SU-DHL-6 (cell line): ENCODE data around the gene KLHDC2.
"Not testable (repeated sequence)": the region's sequence is repeated elsewhere in the genome, so short reads cannot be mapped to it uniquely, and the experiment has no call there.

ENCODE experiments used
- H2AFZ ChIP-seq: fragments of 200-600 bp; sonication (generic); 2 replicates; pipeline ENCODE4 v1.6.1; 2014; ENCODE audit warnings: low read depth, mild to moderate bottlenecking, moderate library complexity, mixed read lengths, antibody characterized with exemption, low read length; ENCODE audit not compliant: severe bottlenecking
- H3F3A ChIP-seq: fragments of 200-600 bp; shearing (Covaris generic); 2 replicates; pipeline ENCODE4 v1.6.0; 2016; ENCODE audit warnings: antibody characterized with exemption, mild to moderate bottlenecking; ENCODE audit not compliant: insufficient read depth
- H3K27ac ChIP-seq: fragments of 200-600 bp; sonication (generic); 2 replicates; pipeline ENCODE4 v1.5.1; 2016; ENCODE audit warnings: low read depth, mild to moderate bottlenecking, low read length, moderate library complexity, mixed read lengths
- H3K27me3 ChIP-seq: fragments of 200-600 bp; sonication (generic), shearing (Covaris generic); 2 replicates; pipeline ENCODE4 v1.6.0; 2014; ENCODE audit warnings: mild to moderate bottlenecking, low read length
- H3K36me3 ChIP-seq: fragments of 200-600 bp; sonication (generic); 2 replicates; pipeline ENCODE4 v1.6.1; 2014; ENCODE audit warnings: mild to moderate bottlenecking, low read length, mixed read lengths
- H3K4me2 ChIP-seq: fragments of 300-600, 200-600 bp; shearing (Covaris generic), sonication (generic); 2 replicates; pipeline ENCODE4 v1.6.0; 2014; ENCODE audit warnings: low read length, low read depth, mild to moderate bottlenecking; ENCODE audit not compliant: poor library complexity, severe bottlenecking
- H3K4me3 ChIP-seq: fragments of 200-600 bp; sonication (generic); 2 replicates; pipeline ENCODE4 v1.5.1; 2014; ENCODE audit warnings: antibody characterized with exemption, low read length, mild to moderate bottlenecking, mixed read lengths; ENCODE audit not compliant: insufficient read depth, poor library complexity, severe bottlenecking
- H3K79me2 ChIP-seq: fragments of 200-600 bp; sonication (generic); 2 replicates; pipeline ENCODE4 v1.6.1; 2014; ENCODE audit warnings: mild to moderate bottlenecking, low read length, moderate library complexity; ENCODE audit not compliant: insufficient read depth
- H3K9ac ChIP-seq: fragments of 200-600 bp; sonication (generic); 2 replicates; pipeline ENCODE4 v1.7.0; 2014; ENCODE audit warnings: mild to moderate bottlenecking, low read length
- H3K9me2 ChIP-seq: fragments of 200-600 bp; sonication (generic); replicated peaks from 2 replicates; pipeline ENCODE4 v1.6.1; 2014; ENCODE audit warnings: low read length; ENCODE audit not compliant: insufficient read depth
- H3K9me3 ChIP-seq: fragments of 200-600 bp; sonication (generic); 2 replicates; pipeline ENCODE4 v1.6.1; 2014; ENCODE audit warnings: low read length, mixed read lengths; ENCODE audit not compliant: insufficient read depth
- H4K20me1 ChIP-seq: fragments of 200-600 bp; sonication (generic); 2 replicates; pipeline ENCODE4 v1.6.1; 2014; ENCODE audit warnings: low read depth, mild to moderate bottlenecking, antibody characterized with exemption, low read length, moderate library complexity, mixed read lengths
- EZH2phosphoT487 ChIP-seq: fragments of 200-600 bp; sonication (generic), shearing (Covaris generic); conservative IDR thresholded peaks from 2 replicates; pipeline ENCODE4 v1.6.1; 2018; ENCODE audit warnings: mild to moderate bottlenecking, antibody characterized with exemption, low read length, moderate library complexity, mixed read lengths
- TF ChIP-seq, protein P1 (sequence below): fragments of 200-600 bp; sonication (generic); IDR thresholded peaks from one replicate; pipeline ENCODE4 v1.5.1; 2017; ENCODE audit warnings: antibody characterized with exemption, mild to moderate bottlenecking, low read length, moderate library complexity; ENCODE audit not compliant: insufficient read depth, poor library complexity, severe bottlenecking

The KLHDC2 gene

DNA sequence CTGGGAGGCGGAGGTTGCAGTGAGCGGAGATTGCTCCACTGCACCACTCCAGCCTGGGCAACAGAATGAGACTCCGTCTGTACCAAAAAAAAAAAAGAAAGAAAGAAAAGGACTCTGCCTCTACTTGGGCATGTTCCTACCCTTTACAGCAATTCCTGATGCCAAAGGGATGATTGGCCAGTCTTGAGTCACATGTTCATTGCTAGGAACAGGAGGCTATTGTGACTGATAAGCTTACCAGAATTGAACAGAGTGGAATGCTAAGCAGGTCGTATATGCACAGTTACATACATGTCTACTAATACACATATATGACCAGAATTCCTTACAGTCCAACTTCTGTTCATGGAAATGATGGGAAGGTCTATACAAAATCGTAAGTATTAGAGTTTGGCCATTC lies 40.8 kb upstream of the KLHDC2 start:
- H3K4me2 ChIP-seq: no peak overlapping the region
- no peak overlapping the region for H3K4me3 ChIP-seq
- no peaks in the 10 kb centered on the region for H3K79me2 ChIP-seq
- no peaks in the 10 kb centered on the region for H4K20me1 ChIP-seq
- H3K27me3 ChIP-seq: no peaks in the 10 kb centered on the region
- no peak overlapping the region for H2AFZ ChIP-seq
- no peak overlapping the region for H3K27ac ChIP-seq
- TF ChIP-seq EZH2phosphoT487: no peak
- TF ChIP-seq, protein P1, sequence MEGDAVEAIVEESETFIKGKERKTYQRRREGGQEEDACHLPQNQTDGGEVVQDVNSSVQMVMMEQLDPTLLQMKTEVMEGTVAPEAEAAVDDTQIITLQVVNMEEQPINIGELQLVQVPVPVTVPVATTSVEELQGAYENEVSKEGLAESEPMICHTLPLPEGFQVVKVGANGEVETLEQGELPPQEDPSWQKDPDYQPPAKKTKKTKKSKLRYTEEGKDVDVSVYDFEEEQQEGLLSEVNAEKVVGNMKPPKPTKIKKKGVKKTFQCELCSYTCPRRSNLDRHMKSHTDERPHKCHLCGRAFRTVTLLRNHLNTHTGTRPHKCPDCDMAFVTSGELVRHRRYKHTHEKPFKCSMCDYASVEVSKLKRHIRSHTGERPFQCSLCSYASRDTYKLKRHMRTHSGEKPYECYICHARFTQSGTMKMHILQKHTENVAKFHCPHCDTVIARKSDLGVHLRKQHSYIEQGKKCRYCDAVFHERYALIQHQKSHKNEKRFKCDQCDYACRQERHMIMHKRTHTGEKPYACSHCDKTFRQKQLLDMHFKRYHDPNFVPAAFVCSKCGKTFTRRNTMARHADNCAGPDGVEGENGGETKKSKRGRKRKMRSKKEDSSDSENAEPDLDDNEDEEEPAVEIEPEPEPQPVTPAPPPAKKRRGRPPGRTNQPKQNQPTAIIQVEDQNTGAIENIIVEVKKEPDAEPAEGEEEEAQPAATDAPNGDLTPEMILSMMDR: no peak
- no peak overlapping the region for H3K9ac ChIP-seq
- no peaks in the 10 kb centered on the region for H3K9me3 ChIP-seq
- no peaks in the 10 kb centered on the region for H3F3A ChIP-seq
- no peaks in the 10 kb centered on the region for H3K9me2 ChIP-seq
- no peaks in the 10 kb centered on the region for H3K36me3 ChIP-seq

DNA sequence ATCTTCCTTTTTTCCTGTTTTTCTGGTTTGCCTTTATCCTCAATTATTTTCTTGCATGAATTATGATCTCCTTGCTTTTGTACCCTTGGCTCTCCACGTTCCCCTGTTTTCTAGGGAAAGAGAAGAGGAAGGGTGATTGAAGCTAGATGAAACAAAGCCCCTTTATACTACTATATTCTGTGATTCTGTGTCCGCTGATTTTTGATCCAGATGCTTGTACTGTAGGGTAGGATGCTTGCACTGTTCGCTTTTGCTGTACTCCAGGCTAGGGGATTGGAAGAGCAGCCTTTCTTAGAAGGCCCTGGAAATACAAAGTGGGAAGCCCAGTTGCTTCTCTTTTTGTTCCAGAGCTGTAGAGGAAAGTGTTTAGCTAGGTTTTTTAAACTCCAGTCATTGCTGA lies 35.1 kb upstream of the KLHDC2 start:
- Histone ChIP-seq H3K9me2 (no peaks in the 10 kb centered on the region), H3K9ac (no peak overlapping the region), H4K20me1 (no peaks in the 10 kb centered on the region), H3K4me3 (no peak overlapping the region), H3K36me3 (no peaks in the 10 kb centered on the region), H3K9me3 (no peaks in the 10 kb centered on the region), H3K79me2 (no peaks in the 10 kb centered on the region), H2AFZ (no peak overlapping the region), H3K27me3 (no peaks in the 10 kb centered on the region), H3F3A (no peaks in the 10 kb centered on the region), H3K4me2 (no peak overlapping the region), H3K27ac (no peak overlapping the region)
- TF ChIP-seq, protein P1: no peak

DNA sequence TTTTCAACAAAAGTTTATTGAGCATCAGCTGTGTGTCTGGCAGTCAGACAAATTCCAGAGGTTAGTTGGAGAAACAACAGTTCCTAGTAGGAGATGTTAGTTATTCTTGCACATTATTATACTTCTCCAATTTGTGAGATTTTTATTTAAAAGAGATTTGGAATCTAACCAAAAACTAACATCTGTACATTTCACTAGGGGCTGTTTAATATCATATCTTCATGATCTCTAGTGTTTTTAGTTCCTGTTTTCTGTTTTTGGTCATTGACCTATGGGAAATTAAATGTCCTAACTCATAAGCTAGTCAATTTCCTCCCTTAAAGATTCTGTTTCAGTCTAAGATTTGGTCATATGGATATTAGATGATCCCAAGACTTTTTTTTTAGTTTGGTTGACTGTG lies 34.1 kb upstream of the KLHDC2 start:
- Histone ChIP-seq H3F3A (no peaks in the 10 kb centered on the region), H4K20me1 (no peaks in the 10 kb centered on the region), H2AFZ (no peak overlapping the region), H3K36me3 (no peaks in the 10 kb centered on the region), H3K79me2 (no peaks in the 10 kb centered on the region), H3K4me2 (no peak overlapping the region), H3K27ac (no peak overlapping the region), H3K9ac (no peak overlapping the region), H3K9me2 (no peaks in the 10 kb centered on the region), H3K9me3 (no peaks in the 10 kb centered on the region), H3K4me3 (no peak overlapping the region), H3K27me3 (no peaks in the 10 kb centered on the region)
- TF ChIP-seq, protein P1: no peak
- TF ChIP-seq EZH2phosphoT487: no peak

DNA sequence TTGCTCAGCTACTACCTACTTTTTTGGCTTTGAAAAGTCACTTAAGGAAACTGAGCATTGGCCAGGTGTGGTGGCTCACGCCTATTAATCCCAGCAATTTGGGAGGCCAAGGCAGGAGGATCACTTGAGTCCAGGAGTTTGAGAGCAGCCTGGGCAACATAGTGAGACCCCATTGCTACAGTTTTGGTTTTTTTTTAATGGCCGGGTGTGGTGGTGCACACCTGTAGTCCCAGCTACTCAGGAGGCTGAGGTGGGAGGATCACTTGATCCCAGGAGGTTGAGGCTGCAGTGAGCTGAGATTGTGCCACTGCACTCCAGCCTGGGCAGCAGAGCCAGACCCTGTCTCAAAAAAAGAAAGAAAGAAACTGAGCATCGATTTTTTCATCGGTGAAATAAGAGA lies 32.3 kb upstream of the KLHDC2 start:
- not testable (repeated sequence) for H3K27me3 ChIP-seq, H2AFZ ChIP-seq, H3K79me2 ChIP-seq, H3K4me3 ChIP-seq, H3K9me2 ChIP-seq, H3F3A ChIP-seq, H4K20me1 ChIP-seq, H3K9me3 ChIP-seq, H3K27ac ChIP-seq, H3K36me3 ChIP-seq, H3K4me2 ChIP-seq, H3K9ac ChIP-seq
